NCI-H446 (cell line): Measurements from ENCODE around the gene OMA1.
A peak's percentile ranks its signal among the peaks of the same experiment; 100 is the strongest.
"Not testable (repeated sequence)": the region's sequence is repeated elsewhere in the genome, so short reads cannot be mapped to it uniquely, and the experiment has no call there.

Source experiments
- DNase-seq, 2 experiments: peaks; one replicate each; lab custom pipeline; 2025; lab: John Stamatoyannopoulos, UW

OMA1 gene

DNA sequence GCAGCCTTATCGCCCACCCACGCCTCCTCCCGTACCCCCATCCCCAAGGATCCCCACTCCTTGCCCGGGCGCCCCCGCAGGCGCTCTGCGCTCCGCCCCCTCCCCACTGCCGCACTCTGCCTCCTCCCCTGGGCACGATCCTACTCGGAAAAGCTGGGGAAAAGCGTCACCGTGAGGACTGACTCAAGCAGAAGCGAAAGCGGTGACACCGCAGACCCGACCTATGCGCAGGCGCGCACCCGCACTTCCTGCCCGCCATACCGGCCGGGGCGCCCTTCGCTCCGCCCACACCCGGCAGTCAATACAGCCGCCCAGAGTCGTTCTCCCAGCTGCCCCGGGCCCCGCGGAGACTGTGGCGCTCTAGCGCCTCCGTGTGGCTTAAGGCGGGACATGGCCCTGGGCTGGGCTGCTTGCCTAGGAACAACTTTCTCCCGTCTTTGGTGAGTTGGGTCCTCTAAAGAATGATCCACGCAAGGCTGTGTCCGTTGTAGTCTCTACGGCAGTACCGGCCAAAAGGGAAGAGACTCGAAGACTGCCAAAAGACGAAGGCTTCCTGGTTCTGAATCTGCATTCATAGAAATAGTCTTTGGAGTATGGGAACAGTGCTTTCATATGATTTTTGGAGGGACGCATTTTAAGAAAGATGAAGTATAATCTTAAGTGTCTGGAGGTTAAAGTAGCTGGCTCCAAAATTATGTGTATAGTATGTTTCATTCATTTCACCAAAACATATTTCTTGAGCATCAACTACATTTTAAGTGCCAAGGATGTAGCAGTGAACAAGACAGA, at the start of gene OMA1:
OMA1 (minus strand) TSS at position 207 of the 789 bp plus-strand sequence. CDS start 7,432 bp downstream, outside the sequence.
- peak; percentile 93 to 99 for DNase-seq

DNA sequence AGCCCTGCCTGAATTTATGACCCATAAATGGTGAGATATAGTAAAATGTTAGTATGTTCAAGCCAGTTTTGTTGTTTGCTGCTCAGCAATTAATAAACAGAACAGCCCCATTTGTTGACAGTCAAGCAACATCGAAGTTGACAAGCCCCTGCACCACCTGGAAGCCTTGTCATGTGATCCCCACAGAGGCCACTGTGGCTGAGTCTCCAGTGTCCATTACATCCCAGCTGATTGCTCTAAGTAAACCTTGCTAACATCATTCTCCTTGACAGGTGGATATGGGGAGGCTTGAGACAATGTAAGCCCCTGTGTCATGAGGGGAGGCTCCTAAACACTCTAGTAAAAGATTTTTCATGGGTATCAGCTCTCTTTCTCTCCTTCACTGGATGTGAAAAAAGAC, 48.0 kb upstream of the OMA1 start:
- no peak for DNase-seq

DNA sequence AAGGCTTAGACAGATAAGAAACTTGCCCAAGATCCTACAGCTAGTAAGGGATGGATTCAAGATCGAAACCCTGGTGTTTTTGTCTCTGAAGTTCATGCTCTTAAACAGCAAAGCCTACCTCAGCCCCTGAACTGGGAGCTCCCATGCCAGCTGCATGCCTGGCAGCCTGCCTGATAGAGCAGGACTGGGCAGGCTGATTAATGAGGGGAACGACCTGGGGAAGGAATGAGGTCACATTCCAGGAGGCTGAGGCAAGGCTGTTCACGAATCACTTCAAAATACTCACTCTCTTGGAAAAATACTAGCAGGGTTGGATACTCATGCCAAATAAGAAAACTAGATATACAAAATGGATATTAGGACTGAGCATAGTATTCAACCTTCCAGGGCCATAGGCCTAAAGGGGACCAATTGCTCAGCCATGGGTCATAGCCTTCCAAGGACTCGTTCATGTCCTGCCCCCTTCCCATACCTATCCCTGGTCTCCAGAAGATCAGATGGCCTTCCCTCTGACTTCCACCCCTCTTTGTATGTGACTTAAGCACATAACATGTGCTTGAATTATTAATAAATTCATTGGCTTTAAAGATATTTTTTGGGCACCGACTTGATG, 46.1 kb upstream of the OMA1 start:
- peak; percentile 8 to 78 for DNase-seq

DNA sequence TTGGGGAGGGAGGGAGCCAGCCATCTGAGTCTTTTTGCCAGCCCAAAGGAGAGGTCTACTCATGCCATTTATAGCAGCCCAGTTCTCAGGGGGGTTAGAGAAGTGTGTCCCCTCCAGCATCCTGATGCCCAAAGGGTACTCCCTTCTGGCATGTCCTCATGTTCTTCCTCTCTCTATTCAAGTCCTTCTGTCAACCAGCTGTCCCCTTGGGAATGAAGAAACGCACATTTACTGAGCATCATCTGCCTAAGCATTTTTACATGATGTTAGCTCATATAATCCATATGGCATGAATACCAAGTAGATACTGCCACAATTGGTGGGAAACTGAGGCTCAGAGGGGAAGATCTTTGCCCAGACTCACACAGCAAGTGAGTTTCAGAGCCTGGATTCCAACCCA, 45.3 kb upstream of the OMA1 start:
- peak in 1 of 2 experiments; percentile 35 for DNase-seq

DNA sequence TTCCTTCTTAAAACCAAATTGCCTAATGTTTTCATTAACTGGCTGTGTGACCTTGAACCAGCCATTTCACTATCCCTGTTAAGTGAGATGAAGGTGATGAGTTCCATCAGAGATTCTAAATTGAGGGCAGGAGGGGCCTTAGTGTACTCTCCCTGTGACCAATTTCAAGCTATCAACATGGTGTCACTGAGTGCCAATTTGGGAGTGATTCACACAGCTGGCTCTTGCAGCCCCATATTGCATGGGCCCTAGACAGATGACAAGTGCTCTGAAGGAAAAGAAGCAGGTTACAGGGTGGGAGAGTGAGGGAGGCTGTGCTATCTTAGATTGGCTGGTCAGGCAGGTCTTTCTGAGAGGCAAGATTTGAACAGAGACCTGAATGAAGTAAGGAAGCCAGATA, 43.5 kb upstream of the OMA1 start:
- DNase-seq = no peak

DNA sequence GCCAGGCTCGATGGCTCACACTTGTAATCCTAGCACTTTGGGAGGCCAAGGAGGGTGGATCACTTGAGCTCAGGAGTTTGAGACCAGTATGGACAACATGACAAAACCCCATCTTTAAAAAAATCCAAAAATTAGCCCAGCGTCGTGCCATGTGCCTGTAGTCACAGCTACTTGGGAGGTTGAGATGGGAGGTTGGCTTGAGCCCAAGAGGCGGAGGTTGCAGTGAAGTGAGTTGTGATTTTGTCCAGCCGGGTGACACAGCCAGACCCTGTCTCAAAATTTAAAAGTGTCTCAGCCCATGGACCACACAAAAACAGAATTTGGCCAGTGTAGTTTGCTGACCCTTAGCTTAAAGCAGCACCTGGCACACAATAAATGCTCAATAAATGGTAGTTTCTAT, 41.9 kb upstream of the OMA1 start:
- no peak for DNase-seq

DNA sequence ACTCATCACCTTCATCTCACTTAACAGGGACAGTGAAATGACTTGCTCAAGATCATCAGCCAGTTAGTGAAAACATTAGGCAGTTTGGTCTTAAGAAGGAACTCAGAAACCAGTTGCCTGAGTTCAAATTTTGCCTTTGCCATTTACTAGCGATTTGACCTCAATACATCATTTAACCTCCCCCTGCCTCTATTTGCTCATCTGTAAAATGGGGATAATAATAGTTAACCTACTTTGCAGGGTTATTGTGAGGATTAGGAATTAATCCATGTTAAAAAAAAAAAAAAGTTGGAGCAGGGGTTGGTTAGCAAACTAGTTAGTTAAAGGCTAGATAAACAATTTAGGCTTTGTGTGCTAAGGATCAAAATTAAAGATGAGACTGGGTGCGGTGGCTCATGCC, 41.1 kb upstream of the OMA1 start:
- no peak for DNase-seq

DNA sequence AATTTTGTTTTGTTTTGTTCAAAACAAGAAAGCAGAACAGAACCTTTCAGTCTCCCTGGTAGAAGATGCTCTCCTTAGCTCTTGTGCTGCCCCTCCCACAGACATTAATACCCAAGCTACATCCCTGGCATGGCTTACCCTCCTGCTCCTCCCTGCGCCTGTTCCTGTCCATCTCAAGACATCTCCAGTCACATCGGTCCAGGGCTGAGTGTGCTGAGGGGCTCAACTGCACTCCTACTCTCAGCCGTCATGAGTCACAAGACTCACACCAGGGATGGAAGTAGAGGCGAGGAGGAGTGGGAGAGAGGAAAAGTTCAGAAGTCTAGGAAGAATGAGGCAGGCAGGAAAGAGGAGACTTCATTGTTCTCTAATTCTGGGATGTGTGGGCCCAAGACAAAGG, 39.7 kb upstream of the OMA1 start:
- DNase-seq = no peak

DNA sequence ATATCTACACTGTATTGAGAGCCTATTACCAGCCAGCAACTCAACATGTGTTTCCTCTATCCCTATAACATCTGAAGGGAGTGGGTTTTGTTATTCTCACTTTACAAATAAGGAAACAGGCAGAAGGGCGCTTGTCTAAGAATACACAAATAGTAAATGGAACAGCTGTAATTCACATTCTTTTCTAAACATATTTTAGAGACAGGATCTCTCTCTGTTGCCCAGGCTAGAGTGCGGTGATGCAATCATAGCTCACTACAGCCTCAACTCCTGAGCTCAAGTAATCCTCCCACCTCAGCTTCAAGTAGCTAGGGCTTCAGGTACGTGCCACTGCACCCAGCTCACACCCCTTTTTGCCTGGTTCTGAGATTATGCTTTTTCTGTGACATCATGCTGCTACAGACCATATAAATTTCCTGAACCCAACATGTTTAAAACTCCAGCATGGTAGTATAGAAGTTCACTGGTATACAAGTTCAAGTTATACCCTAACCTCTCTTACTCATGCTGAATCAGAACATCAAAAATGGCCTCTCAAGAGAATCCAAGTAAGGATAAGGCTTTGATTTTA, 39.1 kb upstream of the OMA1 start:
- no peak for DNase-seq

DNA sequence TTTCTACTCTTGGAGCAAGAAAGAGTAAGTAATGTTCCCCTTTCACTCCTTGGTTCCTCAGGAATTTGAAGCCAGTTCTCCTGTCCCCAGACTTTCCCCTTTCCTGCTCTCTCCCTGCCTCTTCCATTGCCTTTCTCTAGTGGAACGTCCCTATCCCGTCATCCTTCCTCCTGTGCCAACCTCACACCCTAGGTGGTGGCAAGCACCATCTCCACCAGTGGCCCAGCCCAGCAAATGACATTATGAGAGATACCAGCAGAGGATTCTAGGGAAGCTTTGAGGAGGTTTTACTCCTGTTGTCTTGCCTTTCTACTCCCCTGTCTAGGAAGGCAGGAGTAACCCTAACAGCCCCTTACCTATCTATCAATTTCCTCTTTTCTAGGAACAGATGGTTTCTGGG, 38.6 kb upstream of the OMA1 start:
- no peak for DNase-seq

DNA sequence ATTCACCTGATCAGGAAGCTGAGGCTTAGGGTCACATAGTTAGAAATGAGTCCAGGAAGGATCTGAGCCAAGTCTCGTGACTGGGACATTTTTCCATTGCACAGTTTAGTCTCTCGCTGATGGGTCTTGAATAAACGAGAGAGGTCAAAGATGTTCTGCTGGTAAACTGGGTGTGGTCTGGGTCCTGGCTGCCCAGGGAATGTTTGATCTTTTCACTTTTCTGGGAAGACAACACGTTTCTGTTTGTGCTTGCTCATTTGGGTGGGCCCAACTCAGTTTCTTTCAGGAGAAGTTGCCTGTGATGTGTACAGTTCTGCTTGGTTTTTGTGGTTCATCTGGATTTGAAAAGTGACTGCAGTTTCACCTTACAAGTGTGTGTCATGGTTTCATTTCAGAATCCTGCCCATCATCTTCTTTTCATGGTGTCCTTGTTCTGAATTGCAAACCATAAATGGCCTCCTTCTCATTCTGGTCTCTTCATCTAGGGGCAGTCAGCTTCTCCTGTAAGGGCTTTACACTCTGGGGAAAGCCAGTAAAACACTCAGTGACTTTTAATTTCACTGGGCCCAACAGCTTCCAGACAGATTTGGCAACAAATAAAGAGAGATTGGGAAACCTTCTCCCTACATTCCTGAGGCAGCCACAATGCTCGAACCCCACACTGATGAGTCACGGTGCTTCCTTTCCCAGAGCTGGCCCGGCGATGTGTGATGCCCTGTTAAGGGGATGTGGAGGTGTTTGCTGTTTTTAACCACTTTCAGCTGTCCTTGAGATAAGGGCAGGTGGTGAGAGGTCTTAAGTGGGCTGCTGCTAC, 37.8 kb upstream of the OMA1 start:
- DNase-seq = no peak

DNA sequence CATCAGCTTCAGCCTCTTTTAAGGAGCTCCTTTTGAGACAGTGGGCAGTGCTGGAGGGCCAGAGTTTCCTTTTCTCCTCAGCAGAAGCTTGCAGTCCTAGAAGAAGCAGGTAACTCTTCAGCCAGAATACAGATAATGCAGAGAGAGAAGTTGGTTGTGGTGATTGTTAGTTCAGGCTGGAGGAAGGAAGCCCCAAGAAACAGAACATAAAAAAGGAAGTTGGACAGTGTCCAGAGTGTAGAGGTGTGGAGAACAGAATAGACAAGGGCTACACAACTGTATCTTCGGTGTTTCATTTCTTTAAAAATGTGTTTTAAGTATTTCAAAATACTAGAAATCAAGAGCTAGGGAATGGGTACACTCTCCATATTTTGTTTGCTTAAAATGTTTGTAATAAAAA, 37.0 kb upstream of the OMA1 start:
- no peak for DNase-seq

DNA sequence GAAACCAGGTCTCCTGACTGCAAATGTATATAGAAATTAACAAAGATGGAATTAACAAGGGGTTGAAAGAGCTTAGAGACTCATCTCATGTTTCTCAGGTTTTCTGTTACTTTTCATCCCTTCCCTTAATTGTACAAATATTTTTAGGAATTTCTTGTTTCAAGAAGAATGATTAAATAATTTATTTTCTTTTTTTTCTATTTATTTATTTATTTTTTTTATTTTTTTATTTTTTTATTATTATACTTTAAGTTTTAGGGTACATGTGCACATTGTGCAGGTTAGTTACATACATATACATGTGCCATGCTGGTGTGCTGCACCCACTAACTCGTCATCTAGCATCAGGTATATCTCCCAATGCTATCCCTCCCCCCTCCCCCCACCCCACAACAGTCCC, 35.6 kb upstream of the OMA1 start:
- not testable (repeated sequence) for DNase-seq

DNA sequence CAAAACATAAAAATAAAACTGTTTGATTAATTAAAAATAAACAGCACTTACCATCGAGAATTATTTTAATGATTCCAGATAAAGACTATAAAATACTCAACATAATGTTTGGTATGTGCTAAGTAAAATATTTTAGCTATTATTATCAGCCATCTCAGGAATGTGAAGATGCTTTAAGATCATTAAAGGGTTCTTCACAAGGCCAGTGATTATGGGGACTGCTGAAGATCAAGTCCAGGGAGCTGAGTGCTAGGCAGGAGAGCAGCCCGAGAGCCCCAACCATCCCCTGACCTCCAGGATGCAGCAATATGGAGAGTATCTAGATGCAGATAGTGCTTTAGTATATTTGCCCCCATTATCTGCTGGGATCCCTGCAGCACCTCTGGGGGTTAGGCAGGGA, 35.1 kb upstream of the OMA1 start:
- no peak for DNase-seq

DNA sequence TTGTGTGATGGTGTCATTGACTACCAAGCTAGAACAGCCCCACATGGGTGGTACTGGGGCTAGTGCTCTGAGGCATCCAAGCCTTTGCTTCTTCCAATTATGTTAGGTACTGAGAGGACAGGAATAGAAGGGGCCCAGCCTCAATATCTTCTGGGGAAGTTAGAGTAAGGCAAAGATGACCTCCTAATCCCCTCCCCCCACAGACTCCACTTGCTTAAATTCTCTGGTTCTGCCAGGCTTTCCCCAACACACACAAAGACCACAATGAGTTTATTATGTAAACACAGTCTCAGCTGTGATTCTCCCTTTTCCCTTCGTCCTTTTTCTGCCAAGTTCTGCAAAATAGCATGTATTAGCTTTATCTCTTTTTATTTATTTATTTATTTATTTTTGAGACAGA, 33.7 kb upstream of the OMA1 start:
- DNase-seq = no peak

DNA sequence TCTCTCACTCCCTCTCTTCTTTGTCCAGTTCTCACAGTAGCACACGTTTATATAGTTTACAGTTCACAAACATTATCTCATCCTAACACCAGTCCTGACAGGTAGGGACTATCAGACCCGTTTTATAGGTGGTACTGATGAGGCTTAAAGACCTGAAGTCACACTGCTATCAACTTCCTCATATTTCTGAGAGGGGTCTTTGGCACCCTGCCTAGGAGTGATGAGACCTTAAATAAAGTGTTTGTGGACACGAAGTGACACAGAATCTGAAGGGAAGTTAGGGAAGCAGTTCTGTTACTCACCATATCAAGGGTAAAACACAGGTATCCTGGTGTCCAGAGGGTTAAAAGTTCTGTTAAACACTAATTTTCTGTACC, 31.1 kb upstream of the OMA1 start:
- no peak for DNase-seq

DNA sequence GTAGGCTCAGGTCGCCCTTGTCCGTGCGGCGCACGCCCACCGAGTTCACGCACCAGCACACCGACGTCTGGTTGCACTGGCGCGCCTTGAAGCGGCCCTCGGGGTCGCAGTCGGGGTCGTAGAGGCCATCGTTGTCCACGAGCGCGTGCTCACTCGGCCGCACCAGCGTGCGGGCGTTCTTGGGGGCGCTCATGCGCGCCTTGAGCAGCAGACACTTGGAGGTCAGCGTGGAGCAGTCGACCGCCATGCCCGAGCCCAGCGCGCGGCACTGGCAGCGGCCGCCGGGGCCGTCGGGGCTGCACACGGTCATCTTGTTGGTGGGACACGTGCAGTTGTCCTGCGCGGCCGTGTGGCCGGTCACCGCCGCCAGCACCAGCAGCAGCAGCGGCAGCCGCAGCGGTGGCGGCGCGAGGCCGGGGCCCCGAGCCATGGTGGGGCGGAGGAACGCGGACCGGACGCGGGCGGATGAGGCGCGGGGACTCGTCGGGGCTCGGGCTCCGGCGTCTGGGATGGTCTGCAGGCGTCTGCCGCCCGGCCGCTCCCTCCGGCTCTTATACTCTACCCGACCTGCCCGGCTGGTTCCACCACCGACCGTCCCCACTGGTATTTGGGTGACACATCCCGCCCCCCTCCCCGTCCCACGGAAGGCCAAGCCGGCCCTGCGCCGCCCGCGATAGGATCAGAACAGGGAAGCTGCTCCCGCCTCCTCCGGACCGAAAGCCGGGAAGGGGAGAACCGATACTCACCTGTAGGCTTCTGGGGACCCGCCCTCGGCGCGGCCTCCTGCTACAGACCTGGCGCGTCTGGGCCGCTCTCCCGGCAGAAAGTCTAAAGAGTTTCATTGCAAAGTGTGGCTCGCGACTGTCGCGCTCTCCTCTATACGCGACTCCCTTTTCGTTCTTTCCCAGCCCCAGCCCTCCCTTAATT, 30.5 kb upstream of the OMA1 start, which contains the start of gene TACSTD2:
TACSTD2 (minus strand) TSS at position 526 of the 927 bp plus-strand sequence; CDS start at position 430, 96 bp downstream.
- no peak for DNase-seq

DNA sequence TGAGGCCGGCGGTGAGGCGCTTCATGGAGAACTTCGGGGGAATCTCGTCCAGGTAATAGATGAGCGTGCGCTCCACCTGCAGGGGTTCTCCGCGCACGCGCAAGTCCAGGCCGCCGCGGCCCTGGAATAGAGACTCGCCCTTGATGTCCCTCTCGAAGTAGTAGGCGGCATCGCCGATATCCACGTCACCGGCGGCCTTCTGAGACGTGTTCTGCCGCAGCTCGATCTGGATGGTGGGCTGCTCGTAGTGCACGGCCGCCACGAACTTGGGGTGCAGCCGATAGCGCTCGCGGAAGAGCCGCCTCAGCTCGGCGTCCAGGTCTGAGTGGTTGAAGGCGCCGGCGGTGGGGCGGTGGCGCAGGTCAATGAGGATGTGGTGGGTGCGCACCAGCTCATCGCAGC, 29.8 kb upstream of the OMA1 start:
- DNase-seq = no peak

DNA sequence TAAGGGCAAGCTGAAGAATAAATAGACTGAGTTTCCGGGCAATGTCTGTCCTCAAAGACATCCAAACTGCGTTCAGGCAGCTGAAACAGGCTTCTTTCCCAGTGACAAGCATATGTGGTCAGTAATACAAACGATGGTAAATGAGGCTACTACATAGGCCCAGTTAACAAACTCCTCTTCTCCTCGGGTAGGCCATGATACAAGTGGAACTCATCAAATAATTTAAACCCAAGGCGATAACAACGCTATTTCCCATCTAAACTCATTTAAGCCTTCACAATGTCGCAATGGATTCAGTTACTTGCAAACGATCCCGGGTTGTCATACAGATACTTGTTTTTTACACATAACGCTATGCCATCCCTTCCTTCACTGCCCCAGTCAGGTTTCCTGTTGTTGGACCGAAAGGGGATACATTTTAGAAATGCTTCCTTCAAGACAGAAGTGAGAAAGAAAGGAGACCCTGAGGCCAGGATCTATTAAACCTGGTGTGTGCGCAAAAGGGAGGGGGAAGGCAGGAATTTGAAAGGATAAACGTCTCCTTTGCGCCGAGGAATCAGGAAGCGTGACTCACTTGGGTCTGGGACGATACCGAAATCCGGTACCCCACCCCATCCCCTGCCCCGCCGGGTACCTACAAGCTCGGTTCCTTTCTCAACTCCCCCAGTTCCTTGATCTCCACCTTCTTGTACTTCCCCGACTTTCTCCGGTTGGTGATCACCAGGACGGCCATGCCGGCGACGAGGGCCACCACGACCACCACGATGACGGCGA, 29.2 kb upstream of the OMA1 start:
- no peak for DNase-seq

DNA sequence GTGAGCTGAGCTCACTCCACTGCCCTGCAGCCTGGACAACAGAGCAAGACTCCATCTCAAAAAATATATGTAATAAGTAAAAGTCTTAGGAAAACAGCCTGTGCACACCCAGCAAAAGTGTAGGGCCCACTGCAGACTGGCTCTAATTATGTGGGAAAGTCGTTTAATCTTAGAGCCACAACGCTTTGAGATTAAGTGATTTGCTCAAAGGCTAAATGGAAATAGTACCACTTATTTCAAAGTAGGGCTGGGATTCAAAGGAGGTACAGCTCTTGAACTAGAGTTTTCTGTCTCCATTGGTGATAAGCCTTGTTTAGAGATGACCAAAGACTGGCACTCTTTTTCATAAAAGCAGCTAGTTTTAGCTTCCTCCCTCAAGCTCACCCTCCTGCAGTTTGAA, 28.3 kb upstream of the OMA1 start:
- DNase-seq = no peak
